NCI-H510A (cell line): ENCODE results near the gene GOLGA7B.

Experiments used
- DNase-seq: peaks from one replicate; lab custom pipeline; 2025; lab: John Stamatoyannopoulos, UW

GOLGA7B gene

DNA sequence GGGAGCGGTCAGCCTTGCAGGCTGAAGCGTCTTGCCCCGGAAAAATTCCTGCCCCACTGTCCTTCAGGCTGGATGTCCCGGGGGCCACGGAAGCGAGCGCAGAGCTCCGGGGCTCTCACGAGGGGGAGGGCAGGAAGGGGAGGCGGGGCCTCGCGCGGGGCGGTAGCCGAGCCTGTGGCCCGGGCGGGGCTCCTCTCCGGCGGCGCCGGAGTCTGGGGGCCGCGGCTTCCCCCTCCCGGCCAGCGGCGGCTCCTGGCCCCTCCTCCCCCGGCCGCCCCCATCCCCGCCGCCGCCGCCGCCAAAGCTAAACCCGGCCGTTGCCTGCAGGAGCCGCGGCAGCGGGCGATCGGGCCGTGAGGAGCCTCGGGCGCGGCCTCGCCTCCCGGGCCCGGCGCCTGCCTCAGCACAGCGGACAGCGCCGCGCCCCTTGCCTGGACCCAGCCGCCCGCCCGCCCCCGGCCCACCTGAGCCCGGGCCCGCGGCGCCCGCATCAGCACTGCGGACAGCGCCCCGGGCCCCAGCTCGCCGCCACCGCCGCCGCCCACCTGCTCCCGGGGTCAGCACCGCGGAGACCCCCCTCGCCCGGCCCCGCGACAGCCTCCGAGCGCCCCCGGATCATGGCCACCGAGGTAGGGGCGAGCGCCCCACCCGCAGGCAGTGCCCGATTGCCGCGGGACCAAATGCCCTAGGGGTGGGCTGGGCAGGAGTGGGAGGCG lies at the start of gene GOLGA7B:
GOLGA7B (plus strand) TSS at position 157 of the 716 bp plus-strand sequence; CDS start at position 618, 461 bp downstream.
- peak; percentile 77 for DNase-seq

- DNase-seq, result no peak
Measured at GRCh38 chr10:97800474-97800873, 49.2 kb upstream of the GOLGA7B start.

DNA sequence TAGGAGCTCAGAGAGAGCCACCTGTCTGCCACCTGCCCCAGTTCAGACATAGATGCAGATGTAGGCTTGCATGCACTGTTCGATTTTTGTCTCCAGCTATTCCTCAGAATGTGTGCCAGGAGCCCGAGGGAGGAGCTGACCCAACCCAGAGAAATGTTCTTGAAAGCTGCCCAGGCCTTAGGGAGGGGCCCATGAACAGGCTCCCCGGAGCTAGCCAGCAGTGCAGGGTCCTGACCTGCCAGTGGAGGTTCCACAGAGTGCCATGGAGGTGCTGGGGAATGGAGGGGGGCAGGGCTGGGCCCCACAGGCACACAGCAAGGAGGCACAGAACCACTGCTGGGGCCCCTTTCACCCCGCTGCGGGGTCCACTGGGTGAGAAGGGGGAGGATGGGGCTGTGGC lies 48.2 kb upstream of the GOLGA7B start:
- DNase-seq, result no peak

GRCh38 chr10:97805096-97805884 lies 44.4 kb upstream of the GOLGA7B start:
- DNase-seq, result no peak

DNA sequence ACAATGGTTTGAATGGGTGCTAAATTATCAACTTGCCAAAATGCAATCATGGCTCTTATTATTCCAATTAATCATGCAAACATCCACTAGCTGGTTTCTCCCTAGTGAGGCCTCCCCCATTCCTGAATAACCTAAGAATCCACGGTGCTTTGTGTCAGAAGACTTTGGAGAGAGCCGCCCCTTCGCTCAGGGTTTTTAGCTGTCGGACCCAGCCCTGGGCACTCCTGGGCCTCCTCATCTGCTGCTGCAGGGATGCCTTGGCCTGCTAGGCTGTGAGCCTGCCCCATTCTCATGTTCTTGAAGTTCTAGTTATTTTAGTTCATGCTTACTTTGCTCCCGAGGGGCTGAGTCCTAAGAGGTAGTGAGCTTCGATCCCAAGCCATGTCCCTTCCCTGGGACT lies 43.7 kb upstream of the GOLGA7B start:
- DNase-seq, result no peak

GRCh38 chr10:97810446-97810845 lies 39.2 kb upstream of the GOLGA7B start:
- DNase-seq, result no peak

DNA sequence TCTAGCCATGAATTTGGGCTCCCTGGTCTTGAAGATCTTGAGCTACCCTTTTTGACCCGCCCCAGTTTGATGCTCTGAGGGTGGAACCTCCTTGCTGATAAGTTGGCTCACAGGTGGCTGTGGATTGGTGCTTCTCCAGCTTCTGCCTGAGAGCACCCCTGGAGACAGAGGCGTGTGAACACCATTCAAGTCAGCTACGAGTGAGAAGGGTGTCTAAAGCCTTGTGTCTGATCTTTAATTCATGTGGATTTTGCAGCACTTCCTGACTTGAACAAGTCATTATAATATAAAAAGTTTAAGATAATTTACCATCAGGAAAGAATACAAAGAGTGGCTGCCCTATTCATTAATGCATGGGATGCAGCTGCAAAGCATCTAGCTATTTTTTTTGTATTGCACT lies 37.7 kb upstream of the GOLGA7B start:
- DNase-seq, result no peak

- DNase-seq, result no peak
Measured at GRCh38 chr10:97812696-97813095, 36.9 kb upstream of the GOLGA7B start.

GRCh38 chr10:97813311-97813710 lies 36.3 kb upstream of the GOLGA7B start:
- DNase-seq, result no peak

- no peak for DNase-seq
Measured at GRCh38 chr10:97814996-97815395, 34.6 kb upstream of the GOLGA7B start.

DNA sequence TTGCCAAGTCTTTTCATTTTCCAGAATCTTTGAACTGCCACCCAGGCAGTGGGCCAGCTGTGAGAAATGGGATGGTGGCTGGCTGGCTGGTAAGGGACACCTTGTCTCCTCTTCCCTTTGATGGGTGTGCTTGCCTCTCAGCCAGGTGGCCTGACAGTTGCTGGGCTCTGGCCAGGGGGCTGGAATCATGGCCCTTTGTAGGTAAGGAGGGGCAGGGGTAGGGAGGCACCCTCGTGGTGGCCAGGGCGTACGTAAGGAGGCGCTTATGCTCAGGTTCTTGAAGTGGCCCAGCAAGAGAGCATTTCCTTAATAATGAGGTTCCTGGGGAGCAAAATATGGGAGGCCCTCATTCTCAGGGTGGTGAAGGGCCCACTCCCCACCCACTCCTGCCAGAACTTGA lies 33.0 kb upstream of the GOLGA7B start:
- no peak for DNase-seq

- no peak for DNase-seq
Measured at GRCh38 chr10:97818572-97818971, 31.1 kb upstream of the GOLGA7B start.

DNA sequence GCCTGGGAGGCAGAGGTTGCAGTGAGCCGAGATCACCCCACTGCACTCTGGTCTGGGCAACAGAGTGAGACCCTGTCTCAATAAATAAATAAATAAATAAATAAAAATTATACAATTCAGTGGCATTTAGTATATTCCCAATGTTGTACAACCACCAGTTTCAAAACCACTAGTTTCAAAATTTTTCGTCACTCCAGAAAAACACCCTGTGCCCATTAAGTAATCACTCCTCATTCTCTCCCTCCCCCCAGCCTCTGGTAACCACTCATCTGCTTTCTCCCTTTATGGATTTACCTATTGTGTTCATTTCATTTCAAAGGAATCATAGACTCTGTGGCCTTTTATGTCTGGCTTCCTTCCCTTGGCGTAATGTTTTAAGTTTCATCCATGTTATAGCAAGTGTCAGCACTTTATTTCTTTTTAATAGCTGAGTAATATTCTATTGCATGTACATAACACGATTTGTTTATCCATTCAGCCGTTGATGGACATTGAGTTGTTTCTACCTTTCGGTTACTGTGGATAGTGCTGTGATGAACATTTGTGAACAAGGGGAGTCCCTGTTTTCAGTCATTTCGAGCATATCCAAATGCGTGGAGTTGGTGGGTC lies 29.4 kb upstream of the GOLGA7B start:
- no peak for DNase-seq

- peak; percentile 86 for DNase-seq
Measured at GRCh38 chr10:97821308-97822038, 28.2 kb upstream of the GOLGA7B start.

- DNase-seq, result no peak
Measured at GRCh38 chr10:97822261-97822687, 27.4 kb upstream of the GOLGA7B start.

DNA sequence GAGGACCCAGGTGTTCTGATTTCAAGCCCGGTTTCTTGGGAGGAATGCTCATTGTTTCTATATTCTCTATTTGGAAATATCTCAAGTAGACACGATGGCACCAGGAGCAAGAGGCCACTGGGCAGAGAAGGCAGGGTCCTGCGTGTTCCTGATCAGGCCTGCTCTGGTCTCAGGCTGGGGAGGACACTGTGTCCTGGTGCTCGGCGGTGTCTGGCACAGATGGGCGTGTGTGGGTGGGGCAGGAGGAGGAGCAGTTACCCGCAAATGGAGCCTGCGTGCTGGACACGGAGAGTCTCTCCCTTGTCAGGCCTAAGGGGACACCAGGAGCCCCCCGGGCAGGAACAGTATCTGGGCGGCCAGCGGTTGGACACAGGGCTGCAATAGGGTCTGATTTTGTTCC lies 25.9 kb upstream of the GOLGA7B start:
- no peak for DNase-seq

DNA sequence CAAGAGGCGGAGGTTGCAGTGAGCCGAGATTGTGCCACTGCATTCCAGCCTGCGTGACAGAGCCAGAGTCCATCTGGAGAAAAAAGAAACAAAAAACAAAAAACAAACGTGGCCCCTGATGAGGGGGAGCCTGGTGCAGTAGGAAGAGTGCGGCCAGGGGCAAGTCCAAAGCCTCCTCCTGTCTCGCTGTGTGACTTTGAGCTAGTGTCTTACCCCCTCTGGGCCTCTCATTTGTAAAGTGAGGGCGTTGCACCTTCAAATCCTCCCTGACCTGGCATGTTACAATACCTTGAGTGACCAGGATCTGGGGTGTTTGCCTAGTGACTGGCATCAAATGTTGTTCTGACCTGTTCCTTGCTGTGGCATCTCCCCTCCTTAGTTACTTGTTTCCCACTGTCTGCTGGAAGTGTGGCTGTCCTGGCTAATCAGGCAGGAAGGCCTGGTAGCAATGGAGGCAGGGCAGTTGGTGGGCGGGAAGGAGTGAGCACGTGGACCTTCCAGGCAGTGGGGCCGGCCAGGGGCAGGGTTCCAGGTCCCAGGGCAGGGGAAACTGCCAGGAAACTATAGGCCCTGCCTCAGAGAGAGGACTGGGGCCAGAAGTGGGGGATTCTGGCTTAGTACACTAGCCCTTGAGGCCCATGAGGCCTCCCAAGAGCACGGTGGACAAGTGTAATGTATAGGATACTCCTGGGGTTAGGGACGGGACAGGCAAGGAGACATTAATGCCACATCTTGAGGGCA lies 24.5 kb upstream of the GOLGA7B start:
- no peak for DNase-seq

DNA sequence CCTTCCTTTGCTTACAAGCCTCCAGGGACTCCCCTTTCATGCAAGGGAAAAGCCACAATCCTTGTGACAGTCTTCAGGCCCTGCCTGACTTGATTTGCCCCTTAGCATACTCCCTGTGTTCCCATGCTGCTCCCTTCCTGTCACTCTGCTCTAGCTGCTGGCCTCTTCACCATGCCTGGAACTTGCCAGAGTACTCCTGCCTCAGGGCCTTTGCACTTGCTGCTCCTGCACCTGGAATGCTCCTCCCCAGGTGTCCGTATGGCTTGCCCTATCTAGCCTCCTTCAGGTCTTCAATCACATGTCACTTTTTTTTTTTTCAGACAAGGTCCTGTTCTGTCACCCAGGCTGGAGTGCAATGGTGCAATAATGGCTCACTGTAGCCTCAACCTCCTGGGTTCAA lies 22.8 kb upstream of the GOLGA7B start:
- no peak for DNase-seq

GRCh38 chr10:97827702-97828291 lies 21.8 kb upstream of the GOLGA7B start:
- no peak for DNase-seq

DNA sequence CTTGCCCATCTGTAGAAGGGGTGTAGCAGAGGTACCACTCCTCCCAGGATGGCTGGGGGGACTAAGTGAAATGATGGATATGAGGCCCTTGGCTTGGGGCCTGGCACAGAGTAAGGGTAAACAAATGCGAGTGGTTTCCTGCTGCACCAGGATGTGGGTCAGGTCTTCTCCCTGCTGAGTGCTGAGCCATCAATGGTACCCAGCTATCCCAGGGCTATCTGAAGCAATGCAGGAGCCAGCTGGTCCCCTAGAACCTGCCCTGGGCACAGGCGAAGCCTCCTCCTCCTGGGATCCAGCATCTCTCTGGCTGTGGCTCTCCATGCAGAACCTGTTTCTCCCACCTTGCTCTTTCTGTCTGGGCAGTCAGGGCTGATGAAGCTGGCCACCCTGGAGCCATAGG lies 20.9 kb upstream of the GOLGA7B start:
- DNase-seq, result no peak

GRCh38 chr10:97830064-97830463 lies 19.6 kb upstream of the GOLGA7B start:
- peak; percentile 79 for DNase-seq
